Karpas-422 (cell line): ENCODE data around the gene CEMIP. TPM values are rescaled to one million over a fixed set of nuclear protein-coding genes. Genes with fewer than 3 reads are reported as not detected.

Experiments
- DNase-seq: peaks from one replicate; pipeline ENCODE4 v3.0.0-alpha.2; 2015
- H2AFZ ChIP-seq: fragments of 200-600 bp; sonication (generic); 2 replicates; pipeline ENCODE4 v1.6.1; 2014; ENCODE audit warnings: antibody characterized with exemption, low read length, mixed read lengths
- H3K27ac ChIP-seq: fragments of 200-600 bp; sonication (generic); 2 replicates; pipeline ENCODE4 v1.5.1; 2014; ENCODE audit warnings: mild to moderate bottlenecking, low read length, moderate library complexity
- H3K27me3 ChIP-seq: fragments of 200-600 bp; sonication (generic); 2 replicates; pipeline ENCODE4 v1.6.1; 2014; ENCODE audit warnings: low read length, mixed read lengths
- H3K36me3 ChIP-seq: fragments of 200-600 bp; sonication (generic); 2 replicates; pipeline ENCODE4 v1.6.1; 2014; ENCODE audit warnings: low read length, mixed read lengths; ENCODE audit not compliant: insufficient read depth
- H3K4me1 ChIP-seq: fragments of 200-600 bp; sonication (generic); 2 replicates; pipeline ENCODE4 v1.6.1; 2014; ENCODE audit warnings: mild to moderate bottlenecking, low read length, mixed read lengths
- H3K4me2 ChIP-seq: fragments of 200-600 bp; sonication (generic); 2 replicates; pipeline ENCODE4 v1.6.1; 2014; ENCODE audit warnings: low read length, low read depth, mild to moderate bottlenecking; ENCODE audit not compliant: poor library complexity, severe bottlenecking
- H3K4me3 ChIP-seq: fragments of 200-600 bp; sonication (generic); 2 replicates; pipeline ENCODE4 v1.5.1; 2014; ENCODE audit warnings: mild to moderate bottlenecking, antibody characterized with exemption, low read length, mixed read lengths
- H3K79me2 ChIP-seq: fragments of 200-600 bp; sonication (generic); 2 replicates; pipeline ENCODE4 v1.6.1; 2014; ENCODE audit warnings: mild to moderate bottlenecking, low read length, mixed read lengths
- H3K9ac ChIP-seq: fragments of 200-600 bp; sonication (generic); 2 replicates; pipeline ENCODE4 v1.6.0; 2014; ENCODE audit warnings: low read length
- H3K9me2 ChIP-seq: fragments of 200-600 bp; sonication (generic), shearing (Covaris generic); replicated peaks from 2 replicates; pipeline ENCODE4 v1.6.0; 2014; ENCODE audit warnings: mild to moderate bottlenecking, low read length, moderate library complexity; ENCODE audit not compliant: insufficient read depth
- H3K9me3 ChIP-seq: fragments of 300-700, 200-600 bp; sonication (generic); 2 replicates; pipeline ENCODE4 v1.6.1; 2014; ENCODE audit warnings: low read length, mixed read lengths
- H4K20me1 ChIP-seq: fragments of 200-600 bp; sonication (generic); 2 replicates; pipeline ENCODE4 v1.6.1; 2014; ENCODE audit warnings: mild to moderate bottlenecking, antibody characterized with exemption, low read length, low read depth; ENCODE audit not compliant: insufficient read depth
- total RNA-seq: library from RNA; depleted of rRNA; stranded (reverse); fragments of >200 nt; shearing (Covaris generic); gene quantifications from 2 replicates; pipeline ENCODE4 v1.2.3, GENCODE V29; 2014; ENCODE audit warnings: low replicate concordance

The CEMIP gene
- total RNA-seq, 1 experiment from 2014 or later, result not detected

- DNase-seq, result no peak
- no peak overlapping the region for H3K9ac ChIP-seq
- no peaks in the 10 kb centered on the region for H4K20me1 ChIP-seq
- no peaks in the 10 kb centered on the region for H3K27me3 ChIP-seq
- H3K4me3 ChIP-seq, result no peak overlapping the region
- no peaks in the 10 kb centered on the region for H3K36me3 ChIP-seq
- no peak overlapping the region for H2AFZ ChIP-seq
- H3K4me2 ChIP-seq, result no peak overlapping the region
- no peaks in the 10 kb centered on the region for H3K4me1 ChIP-seq
- no peaks in the 10 kb centered on the region for H3K9me3 ChIP-seq
- no peak overlapping the region for H3K27ac ChIP-seq
- no peaks in the 10 kb centered on the region for H3K79me2 ChIP-seq
- H3K9me2 ChIP-seq, result no peaks in the 10 kb centered on the region
Observed at GRCh38 chr15:80895091-80895490, 115.9 kb downstream of the CEMIP start.

DNA sequence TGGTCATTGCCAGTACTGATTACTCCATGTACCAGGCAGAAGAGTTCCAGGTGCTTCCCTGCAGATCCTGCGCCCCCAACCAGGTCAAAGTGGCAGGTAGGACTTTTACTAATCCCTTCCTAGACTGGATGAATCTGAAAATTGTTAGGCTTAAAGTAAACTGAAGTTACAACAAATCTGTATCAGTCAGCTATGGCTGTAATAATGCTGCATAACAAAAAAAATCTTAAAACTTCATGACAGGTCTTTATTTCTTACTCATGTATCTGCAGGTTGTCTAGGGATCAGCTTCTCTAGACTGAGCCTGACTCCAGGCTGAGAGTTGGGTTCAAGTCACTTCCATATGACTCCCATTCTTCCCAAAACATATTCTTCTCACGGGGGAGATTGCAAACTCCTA, 116.8 kb downstream of the CEMIP start:
- DNase-seq, result no peak
- no peak overlapping the region for H3K4me2 ChIP-seq
- H3K9me3 ChIP-seq, result no peaks in the 10 kb centered on the region
- H3K79me2 ChIP-seq, result no peaks in the 10 kb centered on the region
- no peaks in the 10 kb centered on the region for H3K36me3 ChIP-seq
- H4K20me1 ChIP-seq, result no peaks in the 10 kb centered on the region
- no peaks in the 10 kb centered on the region for H3K9me2 ChIP-seq
- H3K9ac ChIP-seq, result no peak overlapping the region
- no peak overlapping the region for H3K27ac ChIP-seq
- H3K27me3 ChIP-seq, result no peaks in the 10 kb centered on the region
- H3K4me3 ChIP-seq, result no peak overlapping the region
- no peak overlapping the region for H2AFZ ChIP-seq
- H3K4me1 ChIP-seq, result no peaks in the 10 kb centered on the region

DNA sequence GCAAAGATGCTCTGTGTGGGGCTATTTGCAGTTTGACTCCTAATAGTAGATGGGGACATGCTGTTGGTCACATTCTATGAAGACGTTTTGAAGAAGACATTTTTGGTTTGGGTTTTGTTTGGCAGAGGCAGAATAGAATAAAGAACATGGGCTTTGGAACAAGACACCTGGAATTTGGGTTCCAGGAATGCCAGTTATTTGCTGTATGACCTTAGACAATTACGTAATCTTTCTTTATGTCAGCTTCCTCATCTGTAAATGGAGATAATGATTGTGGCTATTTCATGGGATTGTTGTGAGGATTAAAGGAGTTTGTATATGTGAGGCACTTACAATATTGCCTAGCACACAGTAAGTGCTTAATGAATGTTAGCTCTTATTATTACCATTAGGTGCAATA, 118.9 kb downstream of the CEMIP start:
- H2AFZ ChIP-seq, result no peak overlapping the region
- H3K27ac ChIP-seq, result no peak overlapping the region
- no peaks in the 10 kb centered on the region for H3K4me1 ChIP-seq
- no peaks in the 10 kb centered on the region for H3K9me3 ChIP-seq
- H3K79me2 ChIP-seq, result no peaks in the 10 kb centered on the region
- no peak overlapping the region for H3K4me3 ChIP-seq
- no peak for DNase-seq
- H3K27me3 ChIP-seq, result no peaks in the 10 kb centered on the region
- H3K9ac ChIP-seq, result no peak overlapping the region
- H3K36me3 ChIP-seq, result no peaks in the 10 kb centered on the region
- no peaks in the 10 kb centered on the region for H4K20me1 ChIP-seq
- no peak overlapping the region for H3K4me2 ChIP-seq
- H3K9me2 ChIP-seq, result no peaks in the 10 kb centered on the region

DNA sequence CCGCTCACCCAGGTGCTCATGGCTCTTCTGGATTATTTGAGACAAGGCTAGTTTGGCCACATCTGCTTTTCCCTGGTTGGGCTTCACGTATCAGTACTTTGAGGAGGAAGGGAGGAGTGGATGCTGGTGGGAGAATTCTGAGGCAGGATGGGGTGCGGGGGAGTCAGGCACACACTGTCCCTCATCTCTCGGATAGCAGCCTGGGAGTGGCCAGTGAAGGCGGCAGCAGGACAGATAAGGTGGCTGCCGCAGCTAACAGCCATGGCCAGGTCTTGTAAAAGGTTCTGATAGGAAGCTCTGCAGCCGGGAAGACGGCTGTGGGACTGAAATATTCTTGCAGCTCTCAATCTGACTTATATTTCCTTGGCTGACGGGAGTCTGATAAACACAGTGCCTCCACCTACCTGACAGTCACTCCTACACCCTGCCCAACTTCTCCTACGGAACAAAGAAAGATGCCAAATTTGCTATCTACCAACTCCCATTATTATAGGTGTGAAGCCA, 123.2 kb downstream of the CEMIP start:
- Histone ChIP-seq H4K20me1 (no peaks in the 10 kb centered on the region), H2AFZ (no peak overlapping the region), H3K27ac (no peak overlapping the region), H3K4me1 (no peaks in the 10 kb centered on the region), H3K9me3 (no peaks in the 10 kb centered on the region), H3K9me2 (no peaks in the 10 kb centered on the region), H3K9ac (no peak overlapping the region), H3K79me2 (no peaks in the 10 kb centered on the region), H3K4me2 (no peak overlapping the region), H3K4me3 (no peak overlapping the region), H3K27me3 (no peaks in the 10 kb centered on the region), H3K36me3 (no peaks in the 10 kb centered on the region)
- no peak for DNase-seq

- Histone ChIP-seq H3K27ac (no peak overlapping the region), H3K9me2 (no peaks in the 10 kb centered on the region), H4K20me1 (no peaks in the 10 kb centered on the region), H3K36me3 (no peaks in the 10 kb centered on the region), H3K9me3 (no peaks in the 10 kb centered on the region), H3K9ac (no peak overlapping the region), H3K4me2 (no peak overlapping the region), H3K4me1 (no peaks in the 10 kb centered on the region), H3K27me3 (no peaks in the 10 kb centered on the region), H3K4me3 (no peak overlapping the region), H3K79me2 (no peaks in the 10 kb centered on the region), H2AFZ (no peak overlapping the region)
- no peak for DNase-seq
Observed at GRCh38 chr15:80904998-80905397, 125.8 kb downstream of the CEMIP start.

- H3K9ac ChIP-seq, result no peak overlapping the region
- no peak for DNase-seq
- H3K27me3 ChIP-seq, result no peaks in the 10 kb centered on the region
- no peaks in the 10 kb centered on the region for H3K79me2 ChIP-seq
- no peak overlapping the region for H3K27ac ChIP-seq
- no peak overlapping the region for H3K4me3 ChIP-seq
- no peaks in the 10 kb centered on the region for H3K9me3 ChIP-seq
- H3K4me1 ChIP-seq, result no peaks in the 10 kb centered on the region
- H3K9me2 ChIP-seq, result no peaks in the 10 kb centered on the region
- no peak overlapping the region for H2AFZ ChIP-seq
- H3K4me2 ChIP-seq, result no peak overlapping the region
- no peaks in the 10 kb centered on the region for H3K36me3 ChIP-seq
- H4K20me1 ChIP-seq, result no peaks in the 10 kb centered on the region
Observed at GRCh38 chr15:80906159-80906766, 127.1 kb downstream of the CEMIP start.

GRCh38 chr15:80911821-80912220, 132.7 kb downstream of the CEMIP start:
- Histone ChIP-seq H3K4me2 (no peak overlapping the region), H3K9me3 (no peaks in the 10 kb centered on the region), H3K36me3 (no peaks in the 10 kb centered on the region), H2AFZ (no peak overlapping the region), H3K4me3 (no peak overlapping the region), H3K4me1 (no peaks in the 10 kb centered on the region), H3K9me2 (no peaks in the 10 kb centered on the region), H3K9ac (no peak overlapping the region), H3K27me3 (no peaks in the 10 kb centered on the region), H3K79me2 (no peaks in the 10 kb centered on the region), H3K27ac (no peak overlapping the region), H4K20me1 (no peaks in the 10 kb centered on the region)
- no peak for DNase-seq

- H2AFZ ChIP-seq, result no peak overlapping the region
- no peaks in the 10 kb centered on the region for H3K9me2 ChIP-seq
- H3K27me3 ChIP-seq, result no peaks in the 10 kb centered on the region
- H4K20me1 ChIP-seq, result no peaks in the 10 kb centered on the region
- no peak overlapping the region for H3K4me3 ChIP-seq
- no peak overlapping the region for H3K4me2 ChIP-seq
- no peaks in the 10 kb centered on the region for H3K9me3 ChIP-seq
- no peaks in the 10 kb centered on the region for H3K36me3 ChIP-seq
- no peak overlapping the region for H3K9ac ChIP-seq
- H3K4me1 ChIP-seq, result no peaks in the 10 kb centered on the region
- no peak overlapping the region for H3K27ac ChIP-seq
- no peak for DNase-seq
- no peaks in the 10 kb centered on the region for H3K79me2 ChIP-seq
Observed at GRCh38 chr15:80912673-80913072, 133.5 kb downstream of the CEMIP start.
